ENCODE results near the gene EXOC3L1.

Gene EXOC3L1, protein sequence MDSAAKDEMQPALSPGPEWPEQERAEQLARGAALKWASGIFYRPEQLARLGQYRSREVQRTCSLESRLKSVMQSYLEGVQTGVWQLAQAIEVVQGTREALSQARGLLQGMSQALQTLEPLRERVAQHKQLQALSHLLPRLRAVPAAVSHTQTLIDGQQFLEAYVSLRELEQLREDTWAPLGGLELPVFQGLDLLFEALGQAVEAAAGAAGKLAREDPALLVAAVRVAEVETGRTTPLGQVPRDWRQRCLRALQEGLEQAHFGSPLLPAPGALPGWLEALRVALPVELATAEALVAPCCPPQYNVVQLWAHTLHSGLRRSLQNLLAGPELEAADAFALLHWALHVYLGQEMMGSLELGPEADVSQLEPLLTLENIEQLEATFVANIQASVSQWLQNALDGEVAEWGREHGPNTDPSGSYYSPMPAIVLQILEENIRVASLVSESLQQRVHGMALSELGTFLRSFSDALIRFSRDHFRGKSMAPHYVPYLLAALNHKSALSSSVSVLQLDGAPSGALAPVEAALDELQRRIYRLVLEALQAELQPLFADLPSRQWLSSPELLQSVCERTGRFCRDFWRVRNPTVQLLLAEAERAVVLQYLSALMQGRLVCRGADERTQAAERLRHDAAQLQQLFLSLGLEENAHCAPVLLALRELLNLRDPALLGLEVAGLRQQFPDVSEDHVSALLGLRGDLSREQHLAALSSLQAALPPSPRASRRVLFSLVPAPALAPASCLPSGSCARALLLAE

DNA sequence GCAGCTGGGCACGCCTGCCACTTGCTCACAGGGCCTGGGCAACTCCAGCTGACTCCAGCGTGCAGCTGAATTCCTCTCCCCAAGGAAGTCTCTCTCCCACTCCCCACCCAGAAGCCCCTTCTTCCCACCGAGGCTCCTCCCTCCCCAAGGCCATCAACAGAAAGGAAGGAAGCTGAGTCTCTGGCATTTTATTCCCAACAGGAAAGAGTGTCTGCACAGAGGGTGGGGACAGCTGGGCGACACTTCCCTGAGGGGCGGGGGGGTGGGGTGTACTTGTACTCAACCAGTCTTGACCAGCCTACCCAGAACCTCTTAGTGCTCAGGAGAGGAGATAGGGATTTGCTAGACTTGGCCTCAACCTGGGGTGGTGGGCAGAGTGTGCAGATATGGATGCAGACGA lies at the start of gene EXOC3L1:
Gene EXOC3L1, minus strand, starts transcription at position 96 of the 400 bp plus-strand sequence. CDS start 460 bp downstream, outside the sequence.
- no peak for DNase-seq

DNA sequence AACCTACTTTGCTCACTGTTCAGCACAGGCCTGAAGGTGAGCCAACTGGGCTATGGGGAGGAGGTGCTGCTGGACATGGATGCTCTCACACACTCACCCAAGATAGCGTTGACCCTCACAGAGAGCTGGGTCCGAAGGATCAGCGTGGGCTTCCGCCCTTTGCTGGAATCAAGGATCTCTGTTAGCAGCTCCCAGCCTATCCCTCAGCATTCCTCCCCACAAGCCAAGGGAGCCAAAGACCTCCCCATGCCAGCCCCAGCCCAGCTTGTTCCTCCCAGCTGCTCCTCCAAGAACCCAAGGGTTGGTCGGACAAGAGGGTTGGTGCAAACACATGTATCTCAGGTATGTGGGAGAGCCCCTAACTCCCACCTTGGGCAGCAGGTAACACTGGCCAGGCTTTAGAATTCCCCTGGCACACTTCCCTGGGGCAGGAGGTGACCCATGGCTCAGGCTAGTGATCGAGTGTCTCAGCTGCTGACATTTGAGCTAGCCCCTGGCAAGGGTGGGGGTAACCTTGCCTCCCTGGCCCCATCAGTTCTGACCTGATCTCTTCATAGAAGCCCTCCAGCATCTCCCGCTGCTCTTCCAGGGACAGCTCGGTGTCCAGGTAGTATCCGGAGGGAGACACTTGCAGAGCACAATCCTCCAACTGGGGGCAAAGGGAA lies 49.0 kb upstream of the EXOC3L1 start:
- no peak for DNase-seq

DNA sequence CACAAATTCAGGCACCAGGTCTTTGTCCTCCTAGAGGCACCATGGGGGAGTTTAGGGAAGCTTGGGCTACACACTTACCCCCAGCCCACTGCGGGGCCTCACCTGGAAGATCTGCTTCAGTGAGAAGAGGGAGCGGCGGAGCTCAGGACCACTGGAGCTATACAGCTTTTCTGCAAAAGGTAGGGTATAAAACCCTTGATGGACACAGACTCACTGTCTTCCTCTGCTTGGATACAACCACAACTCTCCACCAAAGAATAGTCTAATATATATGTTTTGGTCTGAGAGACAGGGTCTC lies 48.3 kb upstream of the EXOC3L1 start:
- DNase-seq = no peak

DNA sequence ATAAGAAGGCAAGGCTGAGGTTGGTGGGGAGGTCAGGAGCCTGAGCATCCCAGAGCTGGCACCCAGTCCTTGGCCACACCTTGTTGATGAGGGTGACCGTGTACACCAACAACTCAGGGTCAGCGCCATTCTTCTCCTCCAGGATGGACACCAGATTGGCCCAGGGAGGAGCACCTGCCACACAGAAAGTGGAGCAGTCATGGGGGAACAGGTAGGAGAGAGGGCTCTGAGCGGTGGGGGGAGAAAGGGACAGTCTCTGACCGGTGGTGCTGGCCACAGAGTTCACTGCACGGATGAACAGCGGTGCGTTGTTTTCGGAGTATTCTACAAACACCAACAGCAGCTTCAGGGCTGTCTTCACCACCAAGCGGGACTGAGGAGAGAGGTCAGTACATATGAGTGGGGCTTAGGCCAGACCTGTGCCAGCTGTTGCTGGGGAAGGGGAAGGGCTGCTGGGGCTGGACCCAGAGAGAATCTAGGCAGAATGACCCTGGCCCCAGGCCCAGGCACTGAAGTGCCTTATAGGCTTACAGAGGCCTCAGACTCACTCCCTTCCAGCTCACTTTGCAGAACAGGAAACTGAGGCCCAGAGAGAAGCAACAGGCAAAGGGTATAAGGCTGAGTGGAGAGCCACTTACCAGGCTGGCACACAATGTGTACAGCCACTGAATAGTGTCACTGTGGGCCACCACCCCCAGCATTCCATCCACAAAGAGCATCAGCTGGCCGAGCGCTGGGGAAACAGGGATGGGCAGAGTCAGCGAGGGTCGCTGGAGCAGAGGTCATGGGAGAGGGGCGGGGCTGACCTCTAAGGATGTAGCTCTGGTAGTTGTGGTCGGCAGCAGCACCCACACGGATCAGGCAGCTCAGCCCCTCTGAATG lies 47.7 kb upstream of the EXOC3L1 start:
- DNase-seq = no peak

DNA sequence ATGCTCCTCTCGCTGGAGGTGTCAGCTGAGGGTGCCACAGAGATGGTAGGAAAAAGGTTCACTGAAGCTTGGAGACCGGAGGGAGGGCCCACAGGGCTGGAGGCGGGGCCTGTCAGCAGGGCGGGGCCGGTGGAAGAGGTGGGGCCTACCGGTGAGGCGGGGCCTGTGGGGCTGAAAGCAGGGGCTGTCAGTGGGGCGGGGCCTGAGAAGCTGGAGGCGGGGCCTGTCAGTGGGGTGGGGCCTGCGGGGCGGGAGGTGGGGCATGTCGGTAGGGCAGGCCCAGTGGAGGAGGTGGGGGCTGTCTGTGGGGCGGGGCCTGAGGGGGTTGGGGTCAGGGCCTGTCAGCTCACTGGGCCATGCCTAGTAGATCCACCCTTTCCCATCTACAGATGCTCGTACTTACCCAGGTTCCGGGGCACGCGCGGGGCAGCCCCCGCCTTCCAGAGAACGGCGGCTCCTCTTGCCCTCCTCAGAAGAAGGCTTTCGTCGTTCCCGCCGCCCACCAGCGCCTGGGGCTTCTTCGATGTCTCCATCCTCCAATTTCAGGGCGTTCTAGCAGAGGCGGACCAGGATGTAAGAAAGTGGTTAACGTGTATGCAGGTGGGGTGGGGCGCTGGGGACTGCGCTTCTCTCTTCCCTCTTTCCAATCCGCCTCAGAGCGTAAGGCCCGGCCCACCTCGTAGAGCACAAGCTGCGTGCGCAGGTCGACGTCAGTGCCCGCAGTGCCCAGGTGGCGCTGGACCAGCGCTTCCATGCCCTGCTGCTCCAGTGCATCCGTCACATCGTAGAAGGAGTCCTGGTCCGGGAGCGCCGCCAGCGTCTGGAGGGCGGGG lies 46.8 kb upstream of the EXOC3L1 start:
- DNase-seq = no peak

DNA sequence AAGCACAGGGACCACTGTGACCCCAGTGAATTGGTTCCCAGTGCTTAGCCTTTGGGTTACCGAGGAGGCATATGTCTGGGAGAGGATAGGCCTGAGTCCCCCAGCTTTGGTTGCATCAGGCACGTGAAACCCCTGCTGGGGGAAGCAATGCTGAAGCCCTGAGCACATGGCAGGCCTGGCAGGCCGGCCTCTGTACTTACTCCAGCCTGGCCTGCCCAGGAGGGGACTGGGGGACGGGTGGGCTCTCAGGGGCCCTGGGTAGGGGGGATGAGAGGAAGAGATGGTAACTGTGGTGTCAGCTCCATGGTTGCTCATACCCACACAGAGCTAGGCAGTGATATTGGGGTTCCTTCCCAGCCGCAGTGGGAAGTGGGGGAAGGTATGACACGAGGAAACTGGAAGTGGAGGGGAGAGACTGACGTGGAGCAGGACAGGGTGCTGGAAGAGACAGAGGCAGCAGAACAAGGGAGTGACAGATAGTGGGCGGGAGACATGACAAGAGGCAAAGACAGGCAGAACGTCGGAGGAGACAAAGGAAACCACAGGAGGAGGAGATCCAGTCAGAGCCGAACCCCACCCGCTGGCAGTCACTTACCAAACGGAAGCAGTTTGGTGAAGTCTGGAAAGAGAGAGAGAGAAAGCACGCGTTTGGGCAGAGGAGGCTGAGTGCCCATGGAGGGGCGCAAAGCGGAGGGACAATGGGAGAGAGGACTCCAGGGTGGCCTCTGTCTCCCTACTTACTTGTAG lies 46.1 kb upstream of the EXOC3L1 start:
- peak; percentile 42 for DNase-seq

DNA sequence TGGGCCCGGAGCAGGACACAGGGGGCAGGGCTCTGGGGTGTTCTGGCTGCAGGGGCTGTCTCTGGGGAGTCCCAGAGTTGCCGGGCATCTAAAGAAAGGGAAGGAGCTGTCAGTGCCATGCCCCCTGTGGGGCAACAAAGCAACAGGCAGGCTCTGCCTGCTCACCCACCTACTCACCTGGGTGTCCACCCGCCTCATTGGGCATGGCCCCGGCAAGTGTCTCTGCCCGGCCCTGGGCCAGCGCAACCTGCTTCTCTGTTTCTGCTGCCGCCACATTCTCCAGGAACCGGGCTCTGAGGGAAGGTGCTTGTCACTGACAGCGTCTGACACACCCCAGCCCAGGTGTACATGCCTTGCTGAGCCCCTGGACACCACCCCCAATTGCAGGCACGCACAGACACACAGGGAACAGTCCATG lies 44.3 kb upstream of the EXOC3L1 start:
- no peak for DNase-seq

DNA sequence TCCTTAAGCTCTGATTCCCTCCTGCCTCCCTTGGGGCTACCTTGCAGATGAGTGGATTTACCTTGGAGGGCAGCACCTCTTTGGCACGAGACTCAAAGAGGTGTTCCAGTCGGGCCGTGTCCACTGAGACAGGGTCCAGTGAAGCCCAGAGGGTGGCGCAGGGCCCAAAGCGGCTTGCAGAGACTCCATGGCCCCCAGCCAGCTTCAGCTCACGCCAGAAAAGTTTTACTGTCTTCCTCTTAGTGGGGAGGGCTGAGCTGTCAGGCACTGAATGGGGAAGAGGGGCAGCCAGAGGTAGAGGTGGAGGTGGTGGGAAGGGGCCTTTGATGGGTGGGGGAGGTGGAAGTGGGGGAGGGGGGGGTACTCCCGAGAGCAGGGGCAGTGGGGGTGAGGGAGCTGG lies 43.7 kb upstream of the EXOC3L1 start:
- no peak for DNase-seq

DNA sequence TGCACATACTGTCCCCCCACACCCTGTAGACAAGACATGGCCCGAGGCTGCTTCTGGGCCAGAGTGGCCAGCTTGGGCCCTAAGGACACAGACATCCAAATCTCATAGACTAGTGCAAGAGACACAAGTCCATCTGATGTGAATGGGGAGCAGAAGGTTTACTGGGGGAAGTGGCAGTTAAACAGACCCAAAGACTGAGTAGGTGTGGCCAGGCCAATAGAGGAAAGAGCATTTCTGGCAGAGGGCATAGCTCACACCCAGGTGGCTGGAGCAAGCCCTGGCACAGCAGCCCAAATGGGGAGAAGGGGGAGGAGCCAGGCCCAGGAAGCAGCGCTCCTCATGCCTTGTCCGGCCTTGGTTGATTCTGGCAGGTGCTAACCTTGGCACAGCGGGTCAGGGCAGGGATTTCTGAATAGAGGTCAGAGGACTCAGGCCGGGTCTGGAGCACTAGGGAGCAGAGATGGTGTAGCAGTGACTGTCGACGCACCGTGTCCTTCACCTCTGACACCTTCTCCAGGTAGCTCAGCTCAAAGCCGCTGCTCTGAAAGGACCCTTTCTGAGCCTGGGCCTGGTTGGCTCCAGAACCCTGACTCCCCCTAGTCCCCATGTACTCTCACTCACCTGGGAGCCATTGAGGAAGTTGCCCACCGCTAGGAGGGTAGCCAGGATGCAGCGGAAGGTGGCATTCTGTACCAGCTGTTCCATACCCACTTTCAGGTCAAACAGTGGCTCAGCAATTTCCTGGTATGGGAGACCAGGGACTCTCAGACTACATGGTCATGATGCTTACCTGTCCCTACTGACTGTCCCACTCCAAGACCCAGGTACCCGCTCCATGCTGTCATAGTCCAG lies 41.1 kb upstream of the EXOC3L1 start:
- DNase-seq = no peak

DNA sequence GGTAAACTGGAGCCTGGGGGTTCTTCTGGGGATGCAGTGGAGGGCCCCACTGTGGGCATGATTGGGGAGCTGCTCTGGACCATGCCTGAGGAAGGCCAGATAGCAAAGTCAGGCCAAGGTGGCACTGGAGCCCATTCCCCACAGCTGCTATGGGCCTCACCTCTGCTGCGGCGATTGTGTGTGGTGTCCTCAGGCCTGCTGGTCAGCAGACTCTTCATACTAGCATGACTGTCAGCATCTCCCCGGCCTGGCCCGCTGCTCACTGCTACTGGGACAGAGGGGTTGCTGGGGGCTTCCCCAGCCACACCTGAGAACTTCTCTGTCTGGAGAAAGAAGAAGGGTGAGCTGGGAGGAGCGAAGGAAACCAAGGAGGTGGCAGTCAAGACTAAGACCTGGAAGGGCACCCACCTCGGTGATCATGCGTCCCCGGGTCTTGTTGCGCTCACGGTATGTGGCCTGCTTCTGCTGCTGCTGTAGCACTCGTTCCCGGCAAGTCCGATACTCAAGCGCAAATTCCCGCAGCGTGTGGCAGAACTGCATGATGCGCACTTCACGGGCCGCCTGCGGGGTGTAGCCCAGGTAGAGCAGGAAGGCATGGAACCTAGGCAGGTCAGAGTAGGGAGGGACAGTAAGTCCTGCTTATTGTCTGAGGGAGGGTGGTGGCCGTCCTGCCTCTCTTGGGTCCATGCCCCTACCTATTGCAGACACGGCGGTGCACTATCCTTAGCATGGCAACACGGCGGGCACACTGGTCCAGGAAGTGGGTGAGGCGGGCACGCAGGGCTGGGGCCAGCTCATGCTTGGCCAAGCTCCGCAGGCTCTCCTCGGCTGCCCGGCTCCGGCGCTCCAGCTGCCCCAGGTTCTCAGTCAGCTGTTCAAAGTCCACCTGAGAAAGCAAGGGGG lies 40.2 kb upstream of the EXOC3L1 start:
- no peak for DNase-seq

DNA sequence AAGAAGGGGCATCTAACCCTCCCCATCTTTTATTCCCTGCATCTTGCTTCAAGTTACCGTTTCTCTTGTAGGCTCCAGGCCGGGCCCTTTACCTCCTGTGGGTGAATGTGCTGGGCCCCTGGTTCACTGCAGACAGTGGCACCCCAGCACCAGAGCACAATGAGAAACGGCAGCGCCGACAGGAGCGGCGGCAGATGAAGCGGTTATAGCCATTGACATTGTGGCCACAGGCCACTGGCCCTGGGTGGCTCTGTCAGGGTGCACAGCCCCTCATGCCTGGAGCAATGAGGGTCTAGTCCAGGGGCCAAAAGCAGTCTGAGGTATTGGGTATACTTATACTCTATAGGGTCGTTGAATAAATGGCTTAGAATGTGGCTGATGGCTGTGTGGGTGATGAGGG lies 39.0 kb upstream of the EXOC3L1 start:
- DNase-seq = no peak

DNA sequence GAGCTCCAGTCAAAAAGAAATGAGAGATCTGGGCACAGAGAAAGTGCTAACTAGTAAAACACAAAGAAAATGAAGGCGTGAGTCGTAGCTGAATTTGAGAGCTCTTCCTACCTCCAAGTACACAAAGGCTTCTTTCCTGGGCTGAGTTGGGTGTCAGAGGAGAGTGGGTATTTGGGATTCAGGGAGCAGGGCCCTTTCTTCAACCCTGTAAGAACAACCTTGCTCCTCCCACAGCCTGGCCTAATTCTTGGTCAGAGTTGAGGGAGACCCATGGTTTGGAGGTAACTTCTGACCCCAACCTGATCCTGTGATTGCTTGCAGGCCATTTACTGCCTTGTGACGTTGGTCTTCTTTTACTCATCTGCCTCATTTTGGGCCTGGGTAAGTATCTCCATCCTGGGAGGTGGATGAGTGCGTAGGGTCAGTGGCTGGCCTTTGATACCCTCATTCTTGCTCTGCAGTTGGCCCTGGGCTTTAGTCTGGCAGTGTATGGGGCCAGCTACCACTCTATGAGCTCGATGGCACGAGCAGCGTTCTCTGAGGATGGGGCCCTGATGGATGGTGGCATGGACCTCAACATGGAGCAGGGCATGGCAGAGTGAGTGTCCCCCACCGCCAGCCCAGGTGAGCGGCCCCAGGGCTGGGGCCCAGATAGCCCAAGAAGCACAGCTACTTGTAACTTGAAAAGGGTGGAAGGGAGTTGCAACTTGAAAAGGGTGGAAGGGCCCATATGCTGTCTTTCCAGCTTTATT lies 38.3 kb upstream of the EXOC3L1 start:
- DNase-seq = no peak

DNA sequence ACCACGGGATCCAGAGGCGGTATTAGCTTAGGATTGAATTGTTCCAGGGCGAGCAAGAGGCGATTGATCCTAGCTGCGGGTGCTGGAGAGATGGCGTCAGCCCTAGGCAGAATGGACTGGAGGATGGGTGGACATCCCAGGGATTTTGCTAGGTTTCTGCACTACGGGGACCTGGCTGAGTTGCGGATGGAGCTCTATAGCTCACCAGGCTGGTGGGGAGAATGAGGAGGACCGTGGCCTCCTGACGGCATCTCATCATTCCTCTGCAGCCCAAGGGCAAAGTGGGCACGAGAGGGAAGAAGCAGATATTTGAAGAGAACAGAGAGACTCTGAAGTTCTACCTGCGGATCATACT lies 37.6 kb upstream of the EXOC3L1 start:
- no peak for DNase-seq

DNA sequence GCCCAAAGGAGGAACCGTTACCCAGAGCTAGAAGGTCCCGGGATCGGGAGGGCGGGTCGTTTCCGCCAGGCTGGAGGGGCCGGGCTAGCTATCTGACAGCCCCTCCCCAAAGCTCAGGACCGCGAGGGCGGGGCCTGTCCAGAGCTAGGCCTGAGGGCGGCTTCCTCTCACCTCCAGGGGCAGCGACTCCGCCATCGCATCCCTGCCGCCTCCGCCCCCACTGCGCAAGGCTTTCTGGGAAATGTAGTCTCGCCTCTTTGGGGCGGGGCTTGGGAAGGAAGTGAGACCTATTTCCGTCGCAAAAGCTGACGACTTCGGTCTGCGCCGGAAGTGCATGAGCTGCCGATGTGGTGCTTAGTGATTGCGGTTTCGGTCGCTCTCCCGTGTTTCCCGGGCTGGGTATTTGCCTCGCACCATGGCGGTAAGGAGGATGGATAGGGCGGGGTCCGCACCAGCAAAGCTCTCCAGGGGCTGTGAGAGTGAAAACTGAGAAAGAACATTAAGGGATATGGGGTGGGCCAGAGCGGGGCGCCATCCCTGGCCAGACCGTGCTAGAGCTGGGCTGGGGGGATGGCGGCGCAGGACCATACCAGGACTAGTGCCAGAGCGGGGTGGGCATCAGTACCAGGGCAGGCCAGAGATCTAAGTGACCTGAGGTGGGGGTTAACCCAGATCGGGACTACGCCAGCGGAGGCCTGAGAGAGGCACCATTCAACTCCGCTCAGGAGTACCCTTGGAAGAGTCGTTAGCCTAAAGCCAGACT lies 37.0 kb upstream of the EXOC3L1 start, which contains the start of gene TMEM208:
Gene TMEM208, plus strand, starts transcription at position 327 of the 763 bp plus-strand sequence. Its CDS starts 89 bp downstream, at position 416.
- peak; percentile 96 for DNase-seq

DNA sequence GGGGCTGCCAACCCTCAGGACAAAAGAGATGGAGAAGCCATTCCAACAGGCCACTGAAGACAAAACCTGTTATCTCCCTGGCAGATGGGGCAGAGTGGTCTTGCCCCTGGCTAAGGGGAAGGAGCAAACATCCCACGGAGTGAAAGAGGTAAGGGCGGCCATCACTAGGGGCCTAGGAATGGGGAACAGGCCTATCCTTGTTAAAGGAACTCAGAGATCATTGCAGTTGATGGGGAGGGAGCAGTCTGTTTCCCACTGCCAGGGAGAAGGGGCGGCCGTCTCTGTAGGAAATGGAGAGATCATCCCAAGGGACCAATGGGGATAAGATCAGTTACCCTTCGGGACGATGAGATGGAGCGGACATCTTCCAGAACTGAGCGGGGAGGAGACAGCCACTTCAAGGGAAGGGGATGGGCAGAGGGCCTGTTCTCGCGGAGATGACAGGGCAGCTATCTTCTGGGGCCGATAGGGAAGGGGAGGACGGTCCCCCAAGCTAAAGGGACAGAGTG lies 36.4 kb upstream of the EXOC3L1 start:
- DNase-seq = no peak

DNA sequence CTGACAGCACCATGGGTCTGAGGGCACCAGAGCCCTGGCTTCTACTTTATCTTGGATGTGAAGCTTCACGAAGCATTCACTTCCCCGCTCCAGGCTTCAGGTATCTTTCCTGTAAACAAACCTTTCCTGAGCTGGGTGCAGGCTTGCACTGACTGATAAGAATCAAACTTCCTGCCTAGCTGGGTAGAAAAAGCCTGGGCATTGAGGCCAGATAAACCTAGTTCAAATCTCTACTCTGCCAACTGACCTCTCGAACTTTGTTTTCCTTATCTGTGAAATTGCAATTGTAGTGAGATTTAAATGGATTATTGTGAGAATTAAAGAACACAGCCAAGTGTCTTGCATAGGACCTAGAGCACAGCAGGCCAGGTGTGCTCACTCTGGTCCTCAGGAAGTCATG lies 34.1 kb upstream of the EXOC3L1 start:
- no peak for DNase-seq

Data from GOT3 (cell line).